ENCODE measurements around the gene DSCAML1.
"Not testable (repeated sequence)": the region's sequence is repeated elsewhere in the genome, so short reads cannot be mapped to it uniquely, and the experiment has no call there.

The DSCAML1 gene

DNA sequence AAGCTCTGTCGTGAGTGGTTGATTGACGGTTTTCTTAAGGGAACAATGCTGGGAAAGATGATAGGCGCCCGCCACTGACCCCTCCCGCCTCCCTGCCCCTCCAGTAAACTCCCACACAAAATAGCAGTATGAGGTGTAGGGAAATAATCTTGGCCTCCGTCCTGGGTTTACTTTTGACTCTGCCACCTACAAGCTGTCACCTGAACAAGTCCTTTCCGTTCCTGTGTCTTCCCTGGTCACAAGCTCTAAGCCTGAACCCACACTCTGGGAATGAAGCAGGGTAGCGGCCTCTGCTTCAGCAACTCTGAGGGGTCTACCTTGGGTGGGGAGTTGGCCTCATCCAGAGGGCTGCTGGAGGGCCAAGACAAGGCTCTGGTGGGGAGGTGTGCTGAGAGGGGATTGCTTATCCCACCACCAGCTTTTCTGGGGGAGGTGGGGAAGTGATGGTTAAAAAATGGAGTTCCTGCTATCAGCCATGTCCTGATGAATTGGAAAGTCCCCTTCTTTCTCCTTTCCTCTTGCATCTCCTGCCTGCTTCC, 381.6 kb downstream of the DSCAML1 start:
- DNase-seq: no peak

DNA sequence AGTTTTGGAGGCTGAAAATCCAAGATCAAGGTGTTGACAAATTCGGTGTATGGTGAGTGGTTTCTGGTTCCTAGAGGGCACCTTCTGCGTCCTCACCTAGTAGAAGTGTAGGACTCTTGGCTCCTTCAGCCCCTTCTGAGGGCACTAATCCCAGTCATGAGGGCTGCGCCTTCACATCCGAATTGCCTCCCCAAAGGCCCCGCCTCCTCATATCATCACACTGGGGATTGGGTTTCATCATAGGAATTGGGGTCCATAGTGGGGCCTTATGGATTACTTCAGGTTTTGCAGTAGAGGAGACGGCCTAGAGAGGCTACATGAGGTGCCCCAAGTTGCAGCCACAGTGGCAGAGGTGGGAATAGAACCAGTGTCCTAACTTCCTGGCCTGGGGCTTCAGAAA, 382.3 kb downstream of the DSCAML1 start:
- DNase-seq: no peak

DNA sequence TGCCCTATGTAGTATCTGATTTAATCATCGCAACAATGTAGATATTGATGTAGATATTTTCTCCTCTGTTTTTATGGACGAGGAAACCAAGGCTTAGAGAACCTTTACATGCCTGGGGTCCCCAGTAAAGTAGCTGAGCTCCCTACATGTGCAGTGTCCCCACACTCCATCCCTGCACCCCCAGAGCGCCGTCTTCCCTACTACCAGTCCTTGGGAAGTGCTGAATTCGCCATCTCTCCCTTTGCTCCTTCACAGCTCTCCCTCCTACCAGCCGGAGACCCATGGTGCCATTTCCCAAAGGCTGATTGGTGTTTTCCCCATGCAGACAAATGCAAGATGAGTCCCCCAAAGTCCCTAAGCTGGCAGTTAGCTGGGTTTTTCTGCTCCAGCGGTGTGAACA, 383.4 kb downstream of the DSCAML1 start:
- DNase-seq: no peak

DNA sequence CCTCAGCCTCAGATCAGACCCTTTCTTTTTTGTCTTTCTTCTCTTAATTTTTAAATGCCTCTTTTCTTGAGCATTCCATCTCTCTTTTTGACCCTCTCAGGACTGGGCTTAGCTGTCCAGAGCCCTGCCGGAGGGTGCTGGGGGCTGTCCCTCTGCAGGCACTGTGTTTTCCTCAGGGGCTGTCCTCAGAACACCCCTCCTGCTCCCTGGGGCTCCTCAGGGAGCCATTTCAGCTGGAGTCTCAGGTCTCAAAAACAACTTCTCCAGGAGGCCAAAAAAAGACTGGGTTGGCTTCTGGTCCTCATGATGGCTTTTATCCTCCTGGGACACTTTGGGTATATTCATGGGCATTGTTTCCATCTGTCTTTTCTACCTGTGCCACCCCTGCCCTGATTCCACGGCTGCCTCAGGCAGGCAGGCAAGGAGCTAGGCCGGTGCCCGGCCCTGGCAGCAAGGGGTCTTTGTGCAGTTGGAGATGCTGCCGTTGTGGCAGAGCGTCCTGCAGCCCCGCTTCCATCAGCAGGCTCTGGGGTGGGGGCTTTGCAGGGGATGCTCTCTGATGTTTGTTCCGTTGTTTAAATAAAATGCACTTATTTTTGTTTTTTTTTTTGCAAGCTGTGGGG, 384.3 kb downstream of the DSCAML1 start:
- DNase-seq: no peak

DNA sequence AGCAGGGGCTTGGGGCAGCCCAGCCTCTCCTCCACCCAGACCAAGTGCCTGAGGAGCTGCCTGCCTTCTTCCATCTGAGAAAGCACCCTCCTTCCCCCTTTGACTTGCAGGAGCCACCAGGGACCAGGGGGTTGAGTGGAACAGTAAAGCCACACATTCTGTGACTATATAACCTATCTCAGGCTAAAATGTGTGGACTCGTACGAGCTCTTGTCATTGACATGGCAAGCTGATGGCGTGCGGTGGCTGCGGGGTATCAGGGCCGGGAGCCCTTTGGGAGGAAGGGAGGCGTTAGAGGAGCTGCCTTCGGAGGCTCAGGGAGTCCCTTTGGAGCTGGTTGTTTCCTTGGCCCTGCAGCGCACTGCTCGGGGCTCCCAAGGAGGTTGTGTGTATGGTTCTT, 384.8 kb downstream of the DSCAML1 start:
- no peak for DNase-seq

DNA sequence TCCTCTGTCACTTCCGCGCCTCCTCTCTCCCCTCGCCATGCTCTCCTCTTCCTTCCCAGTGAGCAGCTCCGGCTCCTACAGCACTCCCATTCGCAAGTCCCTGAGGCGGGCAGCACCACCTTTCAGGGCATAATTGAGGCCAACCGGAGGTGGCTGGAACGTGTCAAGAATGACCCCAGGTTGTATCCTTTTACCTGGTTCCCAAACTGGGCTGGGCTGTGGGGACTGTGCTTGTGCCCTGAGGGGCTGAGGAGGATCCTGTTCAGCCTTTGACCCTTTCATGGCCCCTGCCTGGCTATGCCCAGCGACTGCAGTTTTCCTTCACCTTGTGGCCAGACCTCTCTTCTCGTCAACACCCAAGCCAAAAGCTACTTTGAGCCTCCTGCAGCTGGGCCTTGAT, 385.3 kb downstream of the DSCAML1 start:
- no peak for DNase-seq

DNA sequence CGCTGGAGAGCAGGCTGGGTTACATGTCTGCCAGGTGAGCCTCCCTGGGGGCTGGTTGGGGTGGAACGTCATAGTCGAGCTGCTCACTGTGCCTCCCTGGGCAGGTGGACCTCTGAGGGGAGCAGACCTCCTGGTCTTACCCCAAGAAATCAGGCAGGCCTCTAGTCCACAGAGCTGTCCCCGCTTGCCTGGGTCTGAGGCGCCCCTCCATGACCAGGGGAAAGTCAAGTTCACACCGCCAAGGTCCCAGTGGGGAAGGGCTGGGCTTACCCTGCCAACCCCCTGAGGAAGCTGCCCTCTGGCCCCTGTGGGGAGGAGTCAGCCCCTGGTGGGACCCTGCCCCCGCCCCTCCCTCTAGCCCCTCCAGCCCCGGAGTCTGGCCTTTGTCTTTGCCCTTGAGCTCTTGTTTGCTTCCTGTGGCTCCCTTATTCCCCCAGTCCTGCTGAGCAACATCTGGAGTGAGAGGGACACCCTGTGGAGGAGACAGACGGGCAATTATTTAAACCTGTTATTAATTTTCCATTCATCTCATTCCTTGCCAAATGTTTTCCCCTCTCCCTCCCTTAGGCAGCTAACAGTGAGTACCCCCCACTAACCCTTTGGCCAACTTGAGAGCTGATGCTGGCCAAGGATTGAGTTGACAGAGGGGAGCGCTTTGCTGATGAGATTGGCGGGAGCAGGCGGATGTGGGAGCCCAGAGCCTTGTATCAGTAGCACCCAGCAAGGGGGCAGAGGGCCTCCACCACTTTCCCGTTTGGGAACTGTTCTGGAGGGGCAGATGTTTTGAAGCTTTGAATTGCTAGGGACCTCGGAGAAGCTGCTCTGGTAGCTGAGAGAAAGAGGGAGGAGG, 385.9 kb downstream of the DSCAML1 start:
- DNase-seq: no peak

DNA sequence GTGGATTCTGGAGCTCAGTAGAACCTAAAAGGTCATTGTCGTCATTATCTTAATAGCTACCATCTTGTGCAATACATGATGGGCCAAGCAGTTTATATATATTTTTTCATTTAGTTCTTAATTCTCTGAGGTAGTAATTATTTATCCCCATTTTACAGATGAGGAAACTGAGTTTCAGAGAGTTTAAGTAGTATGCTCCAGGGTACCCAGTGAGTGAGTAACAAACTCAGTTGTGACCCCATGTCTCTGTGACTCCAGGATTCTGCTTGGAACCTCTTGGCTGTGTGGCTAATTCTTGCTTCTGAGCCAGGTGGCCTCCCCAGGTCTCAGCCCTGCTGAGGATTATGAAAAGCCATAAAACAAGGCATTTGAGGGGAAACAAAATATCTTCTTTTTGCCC, 386.8 kb downstream of the DSCAML1 start:
- no peak for DNase-seq

DNA sequence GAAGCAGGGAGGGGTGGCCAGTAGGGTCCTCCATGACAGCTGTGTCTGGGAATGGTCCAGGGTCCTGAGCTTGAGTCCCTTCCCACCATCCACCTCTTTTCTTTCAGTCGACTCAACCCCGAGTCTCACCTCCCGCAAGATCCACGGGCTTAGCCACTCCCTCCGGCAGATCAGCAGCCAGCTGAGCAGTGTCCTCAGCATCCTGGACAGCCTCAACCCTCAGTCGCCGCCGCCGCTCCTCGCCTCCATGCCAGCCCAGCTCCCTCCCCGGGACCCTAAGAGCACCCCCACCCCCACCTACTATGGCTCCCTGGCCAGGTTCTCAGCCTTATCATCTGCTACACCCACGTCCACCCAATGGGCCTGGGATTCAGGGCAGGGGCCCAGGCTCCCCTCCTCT, 387.5 kb downstream of the DSCAML1 start:
- no peak for DNase-seq

DNA sequence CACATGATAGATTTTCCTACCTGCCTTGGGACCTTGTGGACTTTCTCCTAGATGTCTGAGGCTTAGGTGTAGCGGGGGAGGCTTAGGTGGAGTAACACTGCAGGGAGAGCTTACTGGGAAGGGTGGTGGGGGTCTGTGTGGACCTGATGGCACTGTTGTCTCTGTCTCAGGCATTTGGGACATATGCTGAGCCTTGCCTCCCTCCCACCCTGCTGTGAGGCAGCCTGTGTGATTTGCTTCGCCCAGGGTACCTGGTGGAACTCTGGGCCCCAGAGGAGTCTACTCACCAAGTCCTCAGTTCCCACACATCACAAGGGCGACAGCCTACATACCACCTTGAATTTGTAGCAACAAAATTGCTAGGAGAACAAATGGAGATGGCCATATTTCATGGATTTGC, 388.7 kb downstream of the DSCAML1 start:
- no peak for DNase-seq

DNA sequence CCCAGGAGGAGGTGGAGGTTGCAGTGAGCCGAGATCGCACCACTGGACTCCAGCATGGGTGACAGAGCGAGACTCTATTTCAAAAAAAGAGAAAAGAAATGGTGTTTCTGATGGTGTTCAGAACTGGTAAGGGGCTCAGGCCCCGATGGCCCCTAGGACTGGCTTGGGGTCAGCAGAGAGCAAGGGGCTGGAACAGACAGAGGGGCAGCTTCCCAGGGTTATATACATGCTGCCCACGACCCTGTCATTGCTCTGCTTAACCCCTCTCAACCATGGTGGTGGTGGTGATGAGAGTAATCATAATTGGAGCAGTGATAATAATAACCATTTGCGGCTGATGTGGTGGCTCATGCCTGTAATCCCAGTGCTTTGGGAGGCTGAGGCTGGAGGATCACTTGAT, 390.0 kb downstream of the DSCAML1 start:
- DNase-seq: no peak

DNA sequence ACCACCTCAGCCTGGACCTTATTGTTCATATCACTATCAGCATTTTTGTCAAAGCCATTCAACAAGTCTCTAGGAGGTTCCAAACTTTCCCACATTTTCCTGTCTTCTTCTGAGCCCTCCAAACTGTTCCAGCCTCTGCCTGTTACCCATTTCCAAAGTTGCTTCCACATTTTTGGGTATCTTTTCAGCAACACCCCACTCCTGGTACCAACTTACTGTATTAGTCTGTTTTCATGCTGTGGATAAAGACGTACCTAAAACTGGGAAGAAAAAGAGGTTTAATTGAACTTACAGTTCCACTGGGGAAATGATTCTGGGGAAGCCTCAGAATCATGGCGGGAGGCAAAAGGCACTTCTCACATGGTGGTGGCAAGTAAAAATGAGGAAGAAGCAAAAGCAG, 391.1 kb downstream of the DSCAML1 start:
- DNase-seq: not testable (repeated sequence)

DNA sequence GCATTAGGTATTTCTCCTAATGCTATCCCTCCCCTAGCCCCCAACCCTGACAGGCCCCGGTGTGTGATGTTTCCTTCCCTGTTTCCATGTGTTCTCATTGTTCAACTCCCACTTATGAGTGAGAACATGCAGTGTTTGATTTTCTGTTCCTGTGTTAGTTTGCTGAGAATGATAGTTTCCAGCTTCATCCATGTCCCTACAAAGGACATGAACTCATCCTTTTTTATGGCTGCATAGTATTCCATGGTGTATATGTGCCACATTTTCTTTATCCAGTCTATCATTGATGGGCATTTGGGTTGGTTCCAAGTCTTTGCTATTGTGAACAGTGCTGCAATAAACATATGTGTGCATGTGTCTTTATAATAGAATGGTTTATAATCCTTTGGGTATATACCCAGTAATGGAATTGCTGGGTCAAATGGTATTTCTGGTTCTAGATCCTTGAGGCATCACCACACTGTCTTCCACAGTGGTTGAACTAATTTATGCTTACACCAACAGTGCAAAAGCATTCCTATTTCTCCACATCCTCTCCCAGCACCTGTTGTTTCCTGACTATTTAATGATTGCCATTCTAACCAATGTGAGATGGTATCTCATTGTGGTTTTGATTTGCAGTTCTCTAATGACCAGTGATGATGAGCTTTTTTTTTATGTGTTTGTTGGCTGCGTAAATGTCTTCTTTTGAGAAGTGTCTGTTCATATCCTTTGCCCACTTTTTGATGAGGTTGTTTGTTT, 397.7 kb downstream of the DSCAML1 start:
- not testable (repeated sequence) for DNase-seq

DNA sequence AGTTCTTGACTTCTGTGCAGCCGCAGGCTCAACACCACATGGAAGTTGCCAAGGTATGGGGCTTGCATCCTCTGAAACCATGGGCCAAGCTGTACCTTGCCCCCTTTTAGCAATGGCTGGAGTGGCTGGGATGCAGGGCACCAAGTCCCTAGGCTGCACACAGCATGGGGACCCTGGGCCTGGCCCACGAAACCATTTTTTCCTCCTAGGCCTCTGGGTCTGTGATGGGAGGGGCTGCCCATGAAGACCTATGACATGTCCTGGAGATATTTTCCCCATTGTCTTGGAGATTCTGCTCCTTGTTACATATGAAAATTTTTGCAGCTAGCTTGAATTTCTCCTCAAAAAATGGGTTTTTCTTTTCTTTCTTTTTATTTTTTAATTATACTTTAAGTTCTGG, 398.4 kb downstream of the DSCAML1 start:
- DNase-seq: not testable (repeated sequence)

DNA sequence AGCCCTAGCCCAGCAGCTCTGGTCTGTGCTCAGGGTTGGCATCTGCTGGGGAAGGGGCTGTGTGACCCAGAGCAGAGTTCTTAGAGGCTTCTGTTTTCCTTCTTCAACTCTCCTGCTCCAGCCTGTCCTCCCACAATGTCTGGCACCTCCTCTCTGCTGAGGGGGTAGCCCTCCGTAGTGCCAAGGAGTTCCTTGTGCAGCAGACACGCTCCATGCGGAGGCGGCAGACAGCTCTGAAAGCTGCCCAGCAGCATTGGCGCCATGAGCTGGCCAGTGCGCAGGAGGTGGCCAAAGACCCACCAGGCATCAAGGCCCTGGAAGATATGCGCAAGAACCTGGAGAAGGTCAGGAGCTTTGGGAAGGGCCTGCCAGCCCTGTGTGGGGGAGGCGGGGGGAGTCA, 400.0 kb downstream of the DSCAML1 start:
- DNase-seq: no peak

DNA sequence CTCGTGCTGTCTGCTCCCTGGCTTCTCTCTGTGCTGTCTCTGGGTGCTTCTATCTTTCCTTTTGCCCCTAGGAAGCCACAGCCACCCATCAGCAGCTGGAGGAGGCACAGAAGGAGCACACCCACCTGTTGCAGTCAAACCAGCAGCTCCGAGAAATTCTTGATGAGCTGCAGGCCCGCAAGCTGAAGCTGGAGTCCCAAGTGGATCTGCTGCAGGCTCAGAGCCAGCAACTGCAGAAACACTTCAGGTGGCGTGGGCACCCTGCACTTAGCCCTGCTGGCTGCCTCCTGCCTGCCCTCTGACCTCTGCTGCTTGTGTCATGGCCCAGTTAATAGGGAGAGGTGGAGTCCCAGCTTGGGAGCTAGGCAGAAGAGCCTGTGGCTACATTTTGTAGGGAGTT, 401.5 kb downstream of the DSCAML1 start:
- no peak for DNase-seq

DNA sequence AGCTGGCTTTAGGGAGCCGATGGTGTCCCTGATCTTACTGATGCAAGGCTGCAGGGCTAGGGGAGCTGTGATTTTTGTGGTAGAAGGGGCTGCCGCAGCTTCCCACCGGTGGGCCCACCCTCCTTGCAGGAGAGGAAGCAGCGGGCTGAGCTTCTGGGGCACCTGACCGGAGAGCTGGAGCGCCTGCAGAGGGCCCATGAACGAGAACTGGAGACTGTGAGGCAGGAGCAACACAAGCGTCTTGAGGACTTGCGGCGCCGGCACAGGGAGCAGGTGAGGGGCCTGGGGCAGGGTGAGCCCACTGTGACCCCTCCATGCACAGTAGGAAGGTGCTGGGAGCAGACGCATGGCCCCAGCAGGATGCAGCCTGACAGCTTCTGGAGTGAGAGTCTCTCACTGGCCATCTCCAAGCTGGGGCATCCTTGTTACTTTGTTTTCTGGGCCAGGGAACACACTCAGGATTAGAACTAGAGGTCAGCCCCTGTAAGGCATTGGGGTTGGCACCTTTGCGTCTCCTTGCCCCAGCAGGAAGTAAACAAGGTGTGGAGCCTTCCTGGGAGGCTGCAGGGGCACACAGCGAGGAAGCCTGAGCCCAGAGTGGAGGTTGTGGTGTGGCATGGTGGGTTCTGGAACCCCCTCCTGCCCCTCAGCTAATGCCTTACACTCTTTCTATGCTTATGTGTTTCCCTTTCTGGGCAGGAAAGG, 402.6 kb downstream of the DSCAML1 start:
- no peak for DNase-seq

DNA sequence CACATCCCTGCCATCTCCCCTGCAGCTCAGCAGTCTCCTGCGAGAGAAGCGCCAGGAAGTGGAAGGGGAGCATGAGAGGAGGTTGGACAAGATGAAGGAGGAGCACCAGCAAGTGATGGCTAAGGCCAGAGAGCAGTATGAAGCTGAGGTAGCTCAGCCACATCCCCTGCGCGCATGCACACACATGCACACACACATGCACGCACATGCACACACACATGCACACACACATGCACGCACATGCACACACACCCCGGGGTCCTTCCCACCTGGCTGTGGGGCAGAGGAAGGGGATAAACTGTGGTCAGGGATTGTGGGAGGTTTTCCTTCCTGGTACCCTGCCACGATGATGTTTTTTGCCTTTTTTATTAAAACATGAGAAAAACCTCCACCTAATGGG, 404.0 kb downstream of the DSCAML1 start:
- DNase-seq: no peak

DNA sequence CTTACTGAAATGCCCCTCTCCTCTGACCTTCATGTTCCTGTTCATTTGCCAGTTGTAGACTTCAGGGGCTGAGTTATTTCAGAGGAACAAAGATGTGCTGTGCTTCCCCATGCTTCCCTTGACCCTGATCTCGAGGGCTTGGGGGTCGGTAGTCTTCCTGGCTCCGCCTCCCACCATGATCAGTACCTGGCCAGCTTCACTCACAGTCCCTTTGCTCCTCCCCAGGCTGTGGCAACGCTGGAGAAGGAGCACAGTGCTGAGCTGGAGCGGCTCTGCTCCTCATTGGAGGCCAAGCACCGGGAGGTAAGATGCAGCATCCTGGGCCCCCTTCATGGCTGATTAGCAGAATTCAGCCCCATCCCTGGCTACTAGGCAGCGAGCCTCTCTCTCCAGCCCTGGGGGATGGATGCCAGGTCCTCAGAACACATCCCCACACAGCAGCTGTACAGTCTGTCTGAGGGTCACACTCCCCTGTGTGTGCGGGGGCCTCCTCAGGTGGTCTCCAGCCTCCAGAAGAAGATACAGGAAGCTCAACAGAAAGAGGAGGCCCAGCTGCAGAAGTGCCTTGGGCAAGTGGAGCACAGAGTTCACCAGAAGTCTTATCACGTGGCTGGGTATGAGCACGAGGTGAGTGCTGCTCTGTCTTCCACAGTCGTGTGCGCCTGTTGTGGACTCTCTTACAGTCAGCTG, 404.9 kb downstream of the DSCAML1 start:
- peak; percentile 45 for DNase-seq

DNA sequence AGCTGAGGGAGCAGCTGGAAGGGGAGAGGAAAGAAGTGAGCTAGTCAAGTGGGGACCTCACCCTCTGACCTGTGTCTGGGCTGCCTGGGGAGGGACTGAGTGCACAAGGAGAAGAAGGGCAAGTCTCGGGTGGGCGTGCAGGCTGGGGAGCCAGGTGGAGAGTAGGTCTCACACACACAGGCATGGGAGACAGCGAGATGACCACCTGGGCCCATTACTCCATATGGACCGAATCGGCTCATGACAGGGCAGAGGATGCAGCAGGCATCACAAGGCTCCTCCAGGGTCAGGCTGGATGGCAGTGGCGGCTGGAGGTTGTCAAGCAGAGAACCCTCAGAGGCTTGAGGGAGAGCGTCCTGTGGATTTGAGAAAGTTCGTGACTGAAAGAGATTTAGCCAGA, 405.8 kb downstream of the DSCAML1 start:
- peak; percentile 40 for DNase-seq

DNA sequence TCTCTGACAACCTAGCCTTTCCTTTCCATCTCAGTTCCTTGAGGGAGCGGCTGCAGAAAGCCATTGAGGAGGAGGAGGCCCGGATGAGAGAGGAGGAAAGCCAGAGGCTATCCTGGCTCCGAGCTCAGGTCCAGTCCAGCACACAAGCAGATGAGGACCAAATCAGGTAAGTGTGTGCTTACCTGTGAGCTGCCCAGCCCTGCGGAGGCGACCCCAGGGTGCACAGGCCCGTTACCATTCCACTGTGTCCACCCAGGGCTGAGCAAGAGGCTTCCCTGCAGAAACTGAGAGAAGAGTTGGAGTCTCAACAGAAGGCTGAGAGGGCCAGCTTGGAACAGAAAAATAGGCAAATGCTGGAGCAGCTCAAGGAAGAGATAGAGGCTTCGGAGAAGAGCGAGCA, 406.3 kb downstream of the DSCAML1 start:
- peak; percentile 45 for DNase-seq

DNA sequence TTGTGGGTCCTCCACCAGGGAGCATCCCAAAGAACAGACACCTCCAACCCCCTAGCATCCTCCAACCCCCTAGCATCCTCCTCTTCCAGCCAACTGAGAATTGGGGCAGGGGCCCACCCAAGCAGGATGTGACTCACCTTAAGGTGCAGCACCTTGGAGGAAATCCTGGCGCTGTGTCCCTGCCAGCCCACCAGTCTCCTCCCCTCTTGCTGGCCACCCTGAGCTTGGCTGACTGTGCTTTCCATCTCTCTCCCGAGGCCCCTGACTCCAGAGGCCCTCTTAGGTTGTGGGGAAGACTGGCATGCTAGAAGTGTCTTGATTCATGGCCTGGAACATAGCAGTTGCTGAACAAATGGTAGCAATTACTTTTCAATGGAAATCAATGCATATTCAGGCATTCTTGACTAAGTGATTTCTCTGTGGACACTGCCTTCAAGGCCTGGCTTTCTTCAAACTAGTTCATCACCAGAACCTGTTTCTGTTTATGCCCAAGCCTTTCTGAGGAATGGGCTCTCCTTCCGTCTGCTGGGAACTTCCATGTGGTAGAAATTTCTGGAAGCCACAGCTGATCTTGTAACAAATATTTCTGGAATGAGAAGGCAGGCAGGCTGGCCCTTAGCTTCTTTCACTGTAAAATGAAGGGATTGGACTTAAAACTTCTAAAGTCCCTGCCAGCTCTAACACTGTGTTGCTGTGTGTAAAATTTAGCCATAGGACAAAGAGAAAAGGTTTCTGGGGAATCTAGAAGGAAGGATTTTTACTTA, 408.8 kb downstream of the DSCAML1 start:
- peak; percentile 56 for DNase-seq

Measured in islet precursor cell (in vitro differentiated cells).